Measurements from ENCODE around the gene HIRA. TPM values are rescaled to one million over a fixed set of nuclear protein-coding genes. Genes with fewer than 3 reads are reported as not detected.
A peak's percentile ranks its signal among the peaks of the same experiment; 100 is the strongest.

Gene HIRA
- polyA plus RNA-seq, 3 donors, result 1.8 to 20.7 (median 2.6) TPM

DNA sequence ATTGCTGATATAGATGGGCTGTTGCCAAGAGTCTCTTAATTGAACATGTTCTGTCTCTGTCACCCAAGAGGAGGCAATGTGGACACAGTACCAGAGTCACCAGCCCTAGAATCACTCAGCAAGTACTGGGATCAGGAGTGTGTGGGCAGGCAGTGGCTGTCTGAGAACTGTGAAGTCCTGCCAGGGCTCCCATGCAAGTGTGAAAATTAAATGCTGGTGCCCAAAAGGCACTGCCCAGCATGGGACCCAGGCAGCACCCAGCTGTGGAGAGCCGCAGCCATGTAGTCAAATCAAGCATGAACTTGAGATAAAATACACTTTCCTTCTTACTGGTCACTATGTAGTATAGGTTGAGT is 19.9 kb downstream of the HIRA start:
- intact Hi-C loops (cut with micrococcal nuclease), result no loop called here
- H3K79me2 ChIP-seq (ENCODE audit: insufficient read depth, low read length), result peaks cover 59% of the 10 kb centered on the region
- TF ChIP-seq, protein P1, sequence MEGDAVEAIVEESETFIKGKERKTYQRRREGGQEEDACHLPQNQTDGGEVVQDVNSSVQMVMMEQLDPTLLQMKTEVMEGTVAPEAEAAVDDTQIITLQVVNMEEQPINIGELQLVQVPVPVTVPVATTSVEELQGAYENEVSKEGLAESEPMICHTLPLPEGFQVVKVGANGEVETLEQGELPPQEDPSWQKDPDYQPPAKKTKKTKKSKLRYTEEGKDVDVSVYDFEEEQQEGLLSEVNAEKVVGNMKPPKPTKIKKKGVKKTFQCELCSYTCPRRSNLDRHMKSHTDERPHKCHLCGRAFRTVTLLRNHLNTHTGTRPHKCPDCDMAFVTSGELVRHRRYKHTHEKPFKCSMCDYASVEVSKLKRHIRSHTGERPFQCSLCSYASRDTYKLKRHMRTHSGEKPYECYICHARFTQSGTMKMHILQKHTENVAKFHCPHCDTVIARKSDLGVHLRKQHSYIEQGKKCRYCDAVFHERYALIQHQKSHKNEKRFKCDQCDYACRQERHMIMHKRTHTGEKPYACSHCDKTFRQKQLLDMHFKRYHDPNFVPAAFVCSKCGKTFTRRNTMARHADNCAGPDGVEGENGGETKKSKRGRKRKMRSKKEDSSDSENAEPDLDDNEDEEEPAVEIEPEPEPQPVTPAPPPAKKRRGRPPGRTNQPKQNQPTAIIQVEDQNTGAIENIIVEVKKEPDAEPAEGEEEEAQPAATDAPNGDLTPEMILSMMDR (IDR thresholded peaks at IDR 0.05), result no peak

GRCh38 chr22:19410941-19411689 is 20.4 kb downstream of the HIRA start:
- no peak overlapping the region for H2AFZ ChIP-seq (ENCODE audit: insufficient read depth, low read depth, low read length, poor library complexity, severe bottlenecking)
- DNase-seq, result no peak
- no peaks in the 10 kb centered on the region for H3K4me1 Mint-ChIP-seq
- H3K9ac ChIP-seq (ENCODE audit: insufficient read depth, low read length, poor library complexity, severe bottlenecking), result no peak overlapping the region
- no peaks in the 10 kb centered on the region for H3K9me3 Mint-ChIP-seq
- H4K20me1 ChIP-seq (ENCODE audit: insufficient read depth, low read length), result peaks cover 64% of the 10 kb centered on the region
- no peak overlapping the region for H3K4me3 ChIP-seq (replicated peaks in 1 of 3; ENCODE audit: low read depth in 2 of 3, low read length in 3 of 3)
- H3K27ac ChIP-seq (ENCODE audit: low read depth in 1 of 2, low read length in 2 of 2), result no peak overlapping the region
- WGBS (ENCODE audit: insufficient coverage), result 94% methylated on average over 4 of the region's 6 CpGs
- H3K4me2 ChIP-seq (replicated peaks; ENCODE audit: extremely low read depth, low read length, poor library complexity, severe bottlenecking), result no peak overlapping the region
- H3K4me1 ChIP-seq (ENCODE audit: control insufficient read depth in 1 of 2, insufficient read depth in 2 of 2, low read length in 2 of 2), result no peaks in the 10 kb centered on the region
- peaks cover 54% of the 10 kb centered on the region for H3K79me2 ChIP-seq (ENCODE audit: insufficient read depth, low read length)
- H3K4me3 Mint-ChIP-seq, result no peak overlapping the region
- H3K9me3 ChIP-seq (replicated peaks in 1 of 2; ENCODE audit: control insufficient read depth in 1 of 2, insufficient read depth in 1 of 2, low read length in 2 of 2), result no peaks in the 10 kb centered on the region
- peaks cover 0 to 1% (median 0%) of the 10 kb centered on the region in 3 donors for H3K27me3 Mint-ChIP-seq (ENCODE audit: low read depth in 3 of 3)
- H3K36me3 Mint-ChIP-seq, result peaks cover 46 to 61% of the 10 kb centered on the region in 2 donors
- TF ChIP-seq, protein P1 (IDR thresholded peaks at IDR 0.05), result no peak
- H3K36me3 ChIP-seq (replicated peaks in 1 of 2; ENCODE audit: control insufficient read depth in 1 of 2, insufficient read depth in 2 of 2, low read length in 2 of 2), result peaks cover 49 to 50% of the 10 kb centered on the region in 2 donors
- intact Hi-C loops (cut with micrococcal nuclease), result no loop called here
- H3K27ac Mint-ChIP-seq, result peak overlapping the region in 5 of 7 donors; percentile 12 to 52 (median 32)
- no peaks in the 10 kb centered on the region for H3K27me3 ChIP-seq (ENCODE audit: control insufficient read depth in 2 of 2, insufficient read depth in 2 of 2, low read length in 2 of 2)

More for the DNA sequence above, 19.9 kb downstream of the HIRA start:
- H2AFZ ChIP-seq (ENCODE audit: insufficient read depth, low read depth, low read length, poor library complexity, severe bottlenecking), result no peak overlapping the region
- no peak for DNase-seq
- H4K20me1 ChIP-seq (ENCODE audit: insufficient read depth, low read length), result peaks cover 70% of the 10 kb centered on the region
- no peaks in the 10 kb centered on the region for H3K27me3 ChIP-seq (ENCODE audit: control insufficient read depth in 2 of 2, insufficient read depth in 2 of 2, low read length in 2 of 2)
- peaks cover 42 to 60% of the 10 kb centered on the region in 2 donors for H3K36me3 Mint-ChIP-seq
- no peaks in the 10 kb centered on the region for H3K9me3 ChIP-seq (replicated peaks in 1 of 2; ENCODE audit: control insufficient read depth in 1 of 2, insufficient read depth in 1 of 2, low read length in 2 of 2)
- H3K4me1 ChIP-seq (ENCODE audit: control insufficient read depth in 1 of 2, insufficient read depth in 2 of 2, low read length in 2 of 2), result no peaks in the 10 kb centered on the region
- no peak overlapping the region for H3K4me2 ChIP-seq (replicated peaks; ENCODE audit: extremely low read depth, low read length, poor library complexity, severe bottlenecking)
- H3K9me3 Mint-ChIP-seq, result no peaks in the 10 kb centered on the region
- H3K4me3 ChIP-seq (replicated peaks in 1 of 3; ENCODE audit: low read depth in 2 of 3, low read length in 3 of 3), result no peak overlapping the region
- H3K36me3 ChIP-seq (replicated peaks in 1 of 2; ENCODE audit: control insufficient read depth in 1 of 2, insufficient read depth in 2 of 2, low read length in 2 of 2), result peaks cover 44% of the 10 kb centered on the region in 2 donors
- H3K27ac Mint-ChIP-seq, result peak overlapping the region in 2 of 7 donors; percentile 12 to 28
- no peak overlapping the region for H3K27ac ChIP-seq (ENCODE audit: low read depth in 1 of 2, low read length in 2 of 2)
- H3K4me3 Mint-ChIP-seq, result no peak overlapping the region
- no peak overlapping the region for H3K9ac ChIP-seq (ENCODE audit: insufficient read depth, low read length, poor library complexity, severe bottlenecking)
- H3K27me3 Mint-ChIP-seq (ENCODE audit: low read depth in 3 of 3), result no peaks in the 10 kb centered on the region
- H3K4me1 Mint-ChIP-seq, result no peaks in the 10 kb centered on the region
- no CpG with 5 or more reads among the region's 1 CpG for WGBS (ENCODE audit: insufficient coverage)
